Left renal cortex interstitium (tissue), 4 donors: ENCODE results near the gene CAMTA1. TPM values are rescaled to one million over a fixed set of nuclear protein-coding genes. Genes with fewer than 3 reads are reported as not detected.

ENCODE experiments used
- DNase-seq, 4 donors: peaks; one replicate each; pipeline ENCODE4 v3.0.0-alpha.2; 2013; ENCODE audit warnings: low read depth in 4 of 4, low spot score in 2 of 4, missing footprints in 1 of 4
- polyA plus RNA-seq, 4 donors: library from polyadenylated mRNA; unstranded; fragments of 120-200 nt; gene quantifications; one replicate each; pipeline ENCODE4 v1.2.1, GENCODE V29; 2013; ENCODE audit not compliant: insufficient read length in 4 of 4

Gene CAMTA1
- polyA plus RNA-seq, 4 donors, result 76.8 to 91.3 (median 85.3) TPM

DNA sequence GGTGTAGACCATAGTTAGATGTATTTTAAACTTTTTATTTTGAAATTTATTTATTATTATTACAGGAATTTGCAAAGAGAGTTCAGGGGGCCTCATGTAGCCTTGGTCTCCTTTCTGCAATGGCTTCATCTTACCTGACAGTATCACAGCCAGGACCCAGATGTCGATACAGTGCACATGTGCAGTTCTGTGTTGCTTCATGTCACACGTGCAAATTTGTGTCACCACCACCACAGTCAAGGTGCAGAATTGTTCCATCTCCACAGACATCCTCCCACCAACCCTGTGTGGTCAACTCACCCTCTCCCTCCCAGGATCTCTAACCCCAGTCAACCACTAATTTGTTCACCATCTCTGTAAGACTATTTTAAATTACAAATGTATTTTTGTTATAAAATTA, 184.5 kb downstream of the CAMTA1 start:
- DNase-seq, result no peak

DNA sequence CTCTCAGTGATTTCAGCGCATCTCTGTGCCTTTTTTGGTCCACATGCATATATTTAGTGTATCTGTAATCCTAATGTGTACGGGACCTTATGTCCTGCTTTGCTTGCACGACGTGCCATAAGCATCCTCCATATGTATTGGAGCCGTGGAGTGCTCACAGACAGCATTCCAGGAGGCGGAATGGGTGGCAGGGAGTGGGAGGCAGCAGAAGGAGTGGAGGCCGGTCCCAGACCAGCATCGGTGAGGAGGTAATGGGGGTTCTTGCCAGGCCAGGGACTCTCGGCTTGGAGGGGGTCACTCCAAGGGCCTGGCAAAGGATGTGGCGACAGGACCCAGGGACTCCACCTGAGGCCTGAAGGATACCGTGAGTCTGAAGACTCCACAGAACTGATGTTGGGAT, 185.0 kb downstream of the CAMTA1 start:
- DNase-seq, result no peak

DNA sequence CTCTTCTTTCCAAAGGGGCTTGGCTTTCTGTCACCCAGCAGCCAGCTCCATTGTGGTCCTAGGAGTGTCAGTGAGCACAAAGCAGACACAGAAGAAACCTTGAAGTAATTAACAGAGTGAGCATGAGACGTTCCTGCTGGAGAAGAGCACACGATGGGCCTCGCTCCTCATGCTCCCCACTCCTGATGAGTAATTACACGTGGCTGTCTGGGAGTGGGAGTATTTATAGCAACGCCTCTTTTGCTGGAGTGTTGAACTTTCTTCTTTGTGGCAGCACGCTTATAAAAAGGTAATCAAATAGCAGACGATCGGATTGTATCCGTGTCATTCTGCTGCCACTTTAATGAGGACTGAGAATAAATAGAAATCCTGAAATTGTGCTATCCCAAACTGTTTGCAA, 185.8 kb downstream of the CAMTA1 start:
- no peak for DNase-seq

DNA sequence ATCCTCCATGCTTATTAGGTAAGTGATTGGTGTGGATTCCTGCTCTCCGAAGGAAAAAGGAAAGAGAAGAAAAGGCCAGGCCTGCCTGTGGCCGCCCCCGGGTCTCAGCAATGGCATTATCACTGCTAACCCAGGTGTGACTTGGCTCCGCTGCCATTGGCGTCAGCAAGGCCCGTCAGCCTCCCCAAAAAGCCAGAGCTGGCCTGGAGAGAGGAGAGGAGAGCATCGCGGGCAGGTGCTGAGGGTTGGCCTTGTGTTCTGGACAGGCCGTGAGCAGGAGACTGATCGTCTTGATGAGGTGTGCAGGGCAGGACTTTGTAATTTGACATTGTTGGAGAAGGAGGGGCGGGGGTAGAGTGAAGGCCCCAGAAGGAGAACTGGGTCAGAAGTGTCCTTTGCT, 186.4 kb downstream of the CAMTA1 start:
- DNase-seq, result no peak

DNA sequence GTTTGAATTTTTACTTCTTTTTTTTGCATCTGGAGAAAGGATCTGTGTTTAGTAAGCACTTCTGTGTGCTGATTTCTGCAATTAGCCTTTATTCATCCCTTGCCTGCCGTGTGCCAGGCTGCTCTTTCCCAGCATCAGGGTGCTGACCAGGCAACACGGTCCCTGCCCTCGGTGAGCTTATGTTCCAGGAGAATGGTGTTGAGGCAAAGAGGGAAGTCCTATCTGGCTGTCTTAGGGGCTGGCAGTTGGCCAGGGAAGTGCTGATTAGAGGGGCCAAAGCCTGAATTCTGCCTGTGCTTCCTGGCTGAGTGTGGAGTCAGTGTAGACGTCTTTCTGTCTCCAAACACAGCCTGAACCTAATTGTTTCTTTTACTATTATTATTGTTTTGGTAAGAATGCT, 187.1 kb downstream of the CAMTA1 start:
- no peak for DNase-seq

DNA sequence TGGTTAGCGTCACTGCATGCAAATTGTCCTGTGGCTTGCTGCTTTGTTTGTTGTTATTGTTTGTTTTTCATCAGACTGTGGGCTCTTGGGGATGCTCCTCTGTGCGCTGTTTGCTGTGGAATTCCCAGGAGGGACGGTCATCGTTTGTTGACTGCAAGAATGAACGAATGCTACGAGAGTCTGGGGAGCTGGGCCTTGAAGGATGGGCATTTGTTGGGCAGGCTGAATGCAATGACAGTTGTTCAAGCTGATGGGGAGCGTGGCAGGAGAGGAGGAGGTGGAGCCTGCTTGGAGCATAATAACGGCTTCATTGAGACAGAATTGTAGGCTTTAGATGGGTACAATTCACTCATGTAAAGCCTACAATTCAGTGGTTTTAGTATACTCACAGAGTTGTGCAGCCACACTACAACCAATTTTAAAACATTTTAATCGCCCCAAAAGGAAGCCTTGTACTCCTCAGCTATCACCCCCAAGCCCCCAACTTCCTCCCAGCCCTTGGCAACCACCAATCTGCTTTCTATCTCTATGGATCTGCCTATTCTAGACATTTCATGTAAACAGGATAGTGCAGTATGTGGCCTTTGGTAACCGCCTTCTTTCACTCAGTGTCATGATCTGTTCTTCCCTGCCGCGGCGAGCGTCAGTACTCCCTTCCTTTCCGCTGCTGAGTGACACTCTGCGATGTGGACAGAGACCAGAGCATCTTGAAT, 190.2 kb downstream of the CAMTA1 start:
- DNase-seq, result no peak

DNA sequence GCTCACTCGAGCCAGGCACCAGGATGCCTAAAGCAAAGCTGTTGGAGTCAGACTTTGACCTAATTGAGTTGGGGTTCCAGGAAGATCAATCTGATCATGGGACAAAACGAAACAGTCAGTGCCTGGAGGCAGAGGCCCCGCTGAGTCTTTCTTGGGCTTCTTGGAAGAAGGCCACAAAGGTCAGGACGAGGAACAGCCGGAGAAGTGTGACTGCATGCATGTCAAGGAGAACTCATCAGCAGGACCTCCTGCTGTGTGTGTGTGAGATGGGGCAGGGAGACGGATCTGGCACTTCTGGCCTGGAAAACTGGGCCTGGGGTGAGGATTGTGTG, 190.8 kb downstream of the CAMTA1 start:
- DNase-seq, result no peak

DNA sequence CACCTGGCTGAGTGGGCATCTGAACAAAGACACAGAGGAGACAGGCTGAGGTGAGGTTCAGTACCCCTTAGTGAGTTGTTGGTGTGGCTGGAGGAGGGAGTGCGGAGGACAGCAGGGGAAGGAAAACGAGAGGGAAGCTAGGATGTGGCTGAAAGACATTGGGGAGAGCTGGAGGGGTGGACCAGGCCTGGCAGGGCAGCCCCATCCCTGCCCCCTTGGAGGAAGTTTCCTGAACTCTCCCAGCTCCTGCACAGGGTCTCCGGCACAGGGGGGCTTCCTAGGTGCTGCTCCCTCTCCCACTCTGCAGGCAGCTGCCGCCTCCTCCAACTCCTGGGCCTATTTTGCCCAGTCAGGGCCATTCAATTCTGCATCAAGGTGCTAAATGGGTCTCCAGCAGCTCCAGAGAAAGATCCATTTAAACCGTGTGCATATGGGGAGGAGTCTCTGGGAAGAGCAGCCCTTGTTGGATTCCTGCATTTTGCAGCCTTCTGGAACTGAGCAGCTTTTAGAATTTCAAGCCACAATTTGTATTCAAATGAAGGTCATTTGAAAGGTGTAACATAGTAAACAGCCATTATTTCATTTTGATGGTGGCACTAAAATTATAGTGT, 193.9 kb downstream of the CAMTA1 start:
- no peak for DNase-seq

DNA sequence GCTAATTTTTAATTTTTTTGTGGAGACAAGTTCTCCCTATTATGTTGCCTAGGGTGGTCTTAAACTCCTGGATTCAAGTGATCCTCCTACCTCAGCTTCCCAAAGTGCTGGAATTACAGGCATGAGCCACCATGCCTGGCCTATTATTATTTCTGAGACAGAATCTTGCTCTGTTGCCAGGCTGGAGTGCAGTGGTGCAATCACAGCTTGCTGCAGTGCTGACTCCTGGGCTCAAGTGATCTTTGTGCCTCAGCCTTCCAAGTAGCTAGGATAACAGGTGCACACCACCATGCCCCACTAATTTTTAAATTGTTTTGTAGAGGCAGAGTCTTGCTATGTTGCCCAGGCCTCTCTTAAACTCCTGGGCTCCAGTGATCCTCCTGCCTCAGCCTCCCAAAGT, 196.3 kb downstream of the CAMTA1 start:
- no peak for DNase-seq

DNA sequence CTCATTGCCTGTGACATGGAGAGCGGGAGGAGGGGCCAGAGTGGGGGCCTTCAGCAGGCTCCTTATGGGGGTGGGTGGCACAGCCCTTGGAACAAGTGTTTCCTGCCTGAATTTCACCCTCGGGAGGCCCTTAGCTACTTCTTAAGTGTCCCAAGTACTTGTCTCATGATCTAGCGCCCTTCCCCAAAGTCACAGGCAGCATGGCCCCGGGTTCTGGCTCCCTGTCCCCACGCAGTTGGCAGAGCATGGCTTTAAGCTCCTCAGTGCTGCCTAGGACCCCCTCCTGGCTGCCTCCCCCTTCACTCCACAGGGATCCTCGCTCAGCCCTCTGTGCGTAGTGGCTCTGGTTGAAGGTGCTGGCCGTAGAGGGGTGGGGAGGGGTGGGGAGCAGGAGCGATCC, 197.2 kb downstream of the CAMTA1 start:
- no peak for DNase-seq

DNA sequence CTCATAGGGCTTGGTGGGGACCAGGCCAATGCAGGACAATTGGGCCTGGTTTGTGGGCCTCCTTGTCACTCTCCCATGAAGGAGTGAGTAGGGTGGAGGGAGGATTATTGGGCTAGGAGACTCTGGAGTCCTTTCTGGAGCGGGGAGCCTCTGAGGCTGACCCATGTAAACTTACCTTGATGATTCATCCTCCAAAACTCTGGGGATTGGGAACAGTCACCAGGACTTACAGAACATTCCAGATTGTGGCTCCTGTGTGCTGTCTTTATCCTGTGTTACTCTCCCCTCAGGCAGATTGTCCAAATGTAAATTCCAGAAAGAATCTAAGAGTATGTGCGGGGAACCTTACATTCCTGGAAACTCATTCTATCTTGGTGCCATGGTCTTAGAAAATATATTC, 197.6 kb downstream of the CAMTA1 start:
- no peak for DNase-seq

DNA sequence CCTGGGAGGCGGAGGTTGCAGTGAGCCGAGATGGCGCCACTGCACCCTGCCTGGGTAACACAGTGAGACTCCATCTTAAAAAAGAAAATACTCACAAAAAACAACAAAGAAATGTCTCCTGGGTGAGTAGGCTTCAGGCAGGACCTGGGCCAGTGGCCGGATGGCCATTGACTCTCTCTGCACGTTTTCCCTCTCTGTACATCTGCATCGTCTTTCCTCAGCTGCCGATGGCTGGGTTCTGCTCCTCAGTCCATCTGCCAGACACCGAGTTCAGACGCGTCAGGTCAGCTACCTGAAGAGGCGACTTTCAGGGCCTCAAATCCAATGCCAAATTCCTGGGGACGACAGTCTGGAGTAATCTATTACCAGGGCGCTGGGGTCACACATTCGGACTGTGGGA, 199.3 kb downstream of the CAMTA1 start:
- DNase-seq, result no peak

DNA sequence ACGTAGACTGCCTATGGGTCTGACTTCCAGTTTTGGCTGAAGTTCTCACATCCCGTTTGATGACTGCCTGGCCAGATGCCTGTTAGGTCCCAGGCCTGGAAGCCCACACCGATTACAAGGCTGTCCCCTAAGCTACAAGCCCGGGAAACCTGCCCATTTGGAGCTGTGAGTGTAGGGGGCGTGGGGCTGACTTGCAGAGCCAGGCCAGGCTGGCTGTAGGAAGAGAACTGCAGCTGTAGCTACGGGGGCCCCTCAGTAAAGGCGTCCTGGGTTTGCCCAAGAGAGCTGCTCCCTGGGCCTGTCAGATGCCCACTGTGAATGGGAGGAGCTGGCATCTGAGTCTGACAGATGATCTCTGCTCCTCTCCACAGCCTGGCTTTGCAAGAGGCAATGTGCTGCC, 199.7 kb downstream of the CAMTA1 start:
- no peak for DNase-seq

DNA sequence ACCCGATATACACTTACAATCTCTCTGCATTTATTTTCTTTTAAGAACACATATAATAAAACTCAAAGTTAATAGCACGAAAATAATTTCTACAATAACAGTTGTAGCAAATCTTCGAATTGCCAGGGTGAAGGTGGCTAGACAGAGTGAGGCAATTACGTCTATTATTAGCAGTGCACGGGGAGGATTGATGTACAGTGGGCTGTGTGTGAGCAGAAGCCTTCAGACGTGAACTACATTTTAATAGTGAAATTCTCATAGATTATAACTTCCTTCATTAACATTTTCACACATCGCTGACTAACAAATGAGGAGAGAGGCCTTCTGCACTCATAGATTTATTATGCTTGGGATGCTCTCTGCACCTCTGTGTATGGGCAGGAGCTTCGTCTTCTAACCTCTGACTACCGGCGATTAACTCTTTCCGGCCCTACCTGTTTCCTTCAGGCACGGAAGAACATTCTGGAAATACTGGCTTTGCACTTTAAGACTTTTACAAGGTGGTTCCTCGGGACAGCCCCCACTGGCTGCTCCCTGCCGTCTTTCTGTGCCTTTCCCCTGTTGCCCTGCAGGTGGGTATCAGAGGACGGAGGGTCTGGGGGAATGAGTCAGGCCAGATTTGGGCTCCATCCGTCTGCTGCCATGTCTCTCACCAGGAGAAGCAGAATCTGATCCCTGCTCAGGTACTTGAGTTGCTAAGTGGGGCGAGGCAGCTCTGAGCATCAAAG, 200.5 kb downstream of the CAMTA1 start:
- DNase-seq, result no peak

DNA sequence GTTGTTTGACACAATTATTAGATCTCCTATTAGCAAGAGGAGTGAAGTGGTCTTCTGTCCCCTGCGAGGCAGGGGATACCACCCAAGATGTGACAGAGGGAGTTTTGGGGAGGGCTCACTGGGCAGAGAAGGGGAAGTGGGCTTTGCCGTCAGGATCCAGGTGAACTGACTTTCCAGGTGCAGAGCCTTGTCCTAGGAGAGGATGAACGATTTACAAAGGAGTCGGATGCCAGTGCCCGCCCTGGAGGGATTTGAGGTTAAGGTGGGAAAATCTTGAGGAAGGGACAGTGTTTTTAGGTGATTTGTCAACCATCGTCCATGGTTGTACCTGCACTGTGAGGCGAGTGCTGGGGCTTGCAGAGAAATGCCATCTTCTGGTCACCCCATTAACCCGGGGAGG, 201.0 kb downstream of the CAMTA1 start:
- DNase-seq, result no peak

DNA sequence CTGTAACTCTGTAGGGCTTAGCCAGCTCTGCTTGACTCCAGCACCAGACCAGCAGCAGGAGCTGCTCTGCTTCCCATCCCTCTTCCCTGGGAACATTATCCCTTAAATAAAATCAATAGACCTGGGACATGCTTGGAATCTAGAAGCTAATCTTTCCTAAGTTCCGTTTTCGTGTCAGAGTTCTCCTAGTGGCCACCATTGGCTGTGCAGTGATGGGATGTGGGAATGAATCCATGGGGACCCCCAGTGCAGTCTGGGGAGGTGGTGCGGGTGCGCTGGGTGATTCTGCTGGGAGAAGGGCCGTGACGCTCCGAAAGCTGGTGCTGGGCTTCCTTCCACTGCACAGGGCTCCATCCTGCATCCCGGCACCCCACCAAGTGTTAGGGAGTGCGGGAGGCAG, 202.7 kb downstream of the CAMTA1 start:
- DNase-seq, result no peak

DNA sequence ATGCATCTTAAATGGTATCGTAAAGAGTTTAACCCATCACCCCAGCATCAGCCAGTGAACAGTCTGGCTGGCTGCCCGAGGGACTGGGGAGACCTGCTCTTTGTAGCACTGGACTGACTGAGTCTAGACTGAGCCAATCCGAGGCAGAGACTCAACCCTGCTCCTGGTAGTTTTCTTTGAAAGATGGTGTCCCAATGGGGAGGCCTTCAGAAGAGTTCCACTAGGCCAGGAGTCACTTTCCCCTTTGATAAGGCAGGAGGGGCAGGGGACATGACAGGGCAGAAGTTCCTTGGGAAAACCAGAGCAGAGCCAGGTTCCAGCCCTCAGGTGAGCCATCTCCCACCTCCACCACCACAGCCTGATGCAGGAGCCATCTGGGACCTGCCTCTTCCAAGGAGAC, 203.5 kb downstream of the CAMTA1 start:
- no peak for DNase-seq

DNA sequence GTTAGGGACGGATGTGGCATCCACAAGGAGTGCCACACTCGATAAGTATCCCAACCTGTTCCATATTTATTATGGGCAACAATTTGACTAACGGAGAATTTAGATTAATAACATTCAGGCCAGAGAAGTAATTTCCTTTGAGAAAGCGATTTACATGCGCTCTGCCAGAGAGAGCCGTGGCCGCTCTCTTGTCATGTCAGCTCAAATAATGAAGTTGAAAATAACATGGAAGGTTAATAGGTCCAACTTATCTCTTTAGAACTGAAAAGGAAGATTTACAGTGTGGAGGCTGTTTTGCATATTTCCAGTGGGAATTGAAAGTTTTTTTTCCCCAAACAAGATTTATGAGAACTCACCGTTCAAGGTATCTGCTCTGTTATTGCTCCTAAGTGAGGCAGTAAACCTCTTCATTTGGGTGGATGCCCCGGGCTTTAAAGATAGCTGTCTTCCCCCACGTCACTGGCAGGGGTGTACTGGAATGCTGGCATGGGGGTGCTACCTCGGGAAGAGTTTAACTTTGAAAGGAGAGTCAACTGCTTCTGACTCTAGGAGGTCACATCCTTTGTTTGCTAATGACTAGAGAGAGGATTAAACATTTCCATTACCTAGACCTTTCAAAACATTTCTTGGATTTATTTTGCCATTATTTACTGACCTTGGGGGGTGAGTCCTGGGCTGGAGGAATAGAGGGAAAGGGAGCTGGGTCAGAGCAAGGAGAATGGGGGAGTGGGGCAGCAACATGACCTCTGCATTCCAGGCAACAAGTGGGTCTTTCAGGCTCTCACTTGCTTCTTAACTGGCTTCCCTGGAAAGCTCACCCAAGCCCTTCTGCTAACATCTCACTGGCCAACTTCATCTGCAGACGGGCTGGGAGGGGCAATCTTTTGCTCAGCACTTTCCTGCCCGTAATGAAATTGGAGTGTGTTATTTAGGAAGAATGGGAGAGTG, 204.2 kb downstream of the CAMTA1 start:
- DNase-seq, result no peak

DNA sequence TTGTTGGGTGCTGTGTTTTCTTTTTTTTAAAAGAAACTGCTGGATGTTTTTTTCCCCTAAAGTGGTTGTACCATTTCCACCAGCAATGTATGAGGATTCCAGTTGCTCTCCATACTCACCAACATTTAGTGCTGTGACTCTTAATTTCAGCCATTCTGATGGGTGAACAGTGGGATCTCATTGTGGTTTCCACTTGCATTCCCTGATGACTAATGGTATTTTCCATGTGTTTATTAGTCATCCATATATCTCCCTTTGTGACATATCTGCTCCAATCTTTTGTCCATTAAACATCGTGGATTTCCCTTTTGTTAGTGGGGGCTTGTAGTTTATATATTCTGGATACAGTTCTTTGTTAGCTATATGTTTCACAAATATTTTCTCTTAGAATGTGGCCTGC, 206.0 kb downstream of the CAMTA1 start:
- no peak for DNase-seq

DNA sequence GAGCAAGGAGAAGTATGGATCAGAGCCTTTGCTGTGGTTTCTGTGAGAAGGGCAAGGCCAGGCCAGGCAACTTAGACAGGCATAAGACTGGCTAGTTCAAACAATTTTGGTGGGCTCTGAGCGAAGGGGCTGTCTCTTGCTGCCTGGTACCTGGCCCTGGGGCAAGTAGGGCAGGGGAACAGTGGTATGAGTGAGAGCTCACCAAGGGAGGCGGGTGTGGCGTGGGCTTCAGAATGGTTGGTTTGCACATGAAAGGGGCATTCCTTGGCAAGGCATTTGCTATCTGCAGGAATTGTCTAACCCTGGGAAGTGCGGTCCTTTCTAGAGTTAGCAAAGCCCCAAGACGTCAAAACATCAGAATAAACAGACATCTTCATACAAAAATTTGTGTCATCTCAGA, 210.5 kb downstream of the CAMTA1 start:
- DNase-seq, result no peak

DNA sequence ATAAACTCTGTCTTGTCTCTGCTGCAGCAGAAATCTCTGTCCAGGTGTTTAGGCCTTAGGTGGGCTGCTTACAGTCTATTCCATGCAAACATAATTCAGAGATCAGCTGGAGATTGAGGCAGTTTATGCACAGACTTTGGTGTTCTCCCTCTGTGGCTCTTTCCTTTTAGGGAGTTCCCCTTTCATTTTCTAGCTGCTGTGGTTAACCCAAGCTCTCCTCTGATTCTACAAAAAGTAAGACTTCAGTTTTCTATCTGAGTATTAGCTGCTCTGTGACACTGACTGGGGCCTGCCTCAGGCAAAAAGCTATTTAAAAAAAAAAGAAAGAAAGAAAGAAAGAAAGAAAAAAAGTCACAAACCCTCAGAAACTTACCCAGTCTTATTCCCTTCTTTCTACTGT, 211.1 kb downstream of the CAMTA1 start:
- no peak for DNase-seq
